Liver (tissue), 9 donors: ENCODE measurements around the gene NECTIN1. TPM values are rescaled to one million over a fixed set of nuclear protein-coding genes. Genes with fewer than 3 reads are reported as not detected.

Source experiments
- DNase-seq: peaks from one replicate; pipeline ENCODE4 v3.0.0-alpha.2; 2017; ENCODE audit warnings: low spot score
- H3K27ac ChIP-seq, 2 donors: one replicate each; pipeline ENCODE4 v1.7.0; 2013; ENCODE audit warnings: inconsistent platforms in 2 of 2, low read length in 2 of 2, control low read depth in 1 of 2, low read depth in 1 of 2, mild to moderate bottlenecking in 1 of 2
- H3K27me3 ChIP-seq, 4 donors: one replicate each; pipeline versions ENCODE4 v1.6.1 to v1.7.0; 2013; ENCODE audit warnings: low read length in 3 of 4, inconsistent platforms in 1 of 4, mild to moderate bottlenecking in 1 of 4, moderate library complexity in 1 of 4; ENCODE audit not compliant: control insufficient read depth in 4 of 4, insufficient read depth in 4 of 4
- H3K36me3 ChIP-seq, 4 donors: one replicate each; pipeline versions ENCODE4 v1.6.1 to v1.7.0; 2013; ENCODE audit warnings: low read length in 3 of 4, mild to moderate bottlenecking in 3 of 4, low read depth in 1 of 4, moderate library complexity in 1 of 4; ENCODE audit not compliant: control insufficient read depth in 4 of 4, insufficient read depth in 3 of 4
- H3K4me1 ChIP-seq, 4 donors: one replicate each; pipeline versions ENCODE4 v1.6.1 to v1.7.0; 2013; ENCODE audit warnings: low read length in 3 of 4, mild to moderate bottlenecking in 3 of 4, moderate library complexity in 1 of 4; ENCODE audit not compliant: control insufficient read depth in 4 of 4, insufficient read depth in 4 of 4
- H3K4me3 ChIP-seq, 3 donors: one replicate each; pipeline versions ENCODE4 v1.6.1 to v1.7.0; 2013; ENCODE audit warnings: low read length in 3 of 3, control low read depth in 1 of 3, low read depth in 1 of 3, mild to moderate bottlenecking in 1 of 3
- H3K9ac ChIP-seq, 2 donors: one replicate each; pipeline ENCODE4 v1.7.0; 2013; ENCODE audit warnings: low read length in 2 of 2, mild to moderate bottlenecking in 2 of 2, moderate library complexity in 2 of 2, control low read depth in 1 of 2, low read depth in 1 of 2
- H3K9me3 ChIP-seq, 4 donors: one replicate each; pipeline versions ENCODE4 v1.6.1 to v1.7.0; 2013; ENCODE audit warnings: low read length in 3 of 4; ENCODE audit not compliant: control insufficient read depth in 4 of 4
- EGR1 ChIP-seq, 2 donors: IDR thresholded peaks; 2 replicates each; pipeline ENCODE4 v1.6.1; 2016 to 2018; ENCODE audit warnings: antibody characterized with exemption in 2 of 2, low read depth in 2 of 2
- FOXA2 ChIP-seq: IDR thresholded peaks from 2 replicates; pipeline ENCODE4 v1.6.1; 2016; ENCODE audit warnings: antibody characterized with exemption
- GABPA ChIP-seq, 2 donors: IDR thresholded peaks in 1 of 2; conservative IDR thresholded peaks in 1 of 2; 2 replicates each; pipeline ENCODE4 v1.6.1; 2016; ENCODE audit warnings: antibody characterized with exemption in 2 of 2, mild to moderate bottlenecking in 1 of 2, moderate library complexity in 1 of 2
- HNF4A ChIP-seq, 2 donors: conservative IDR thresholded peaks; 2 replicates each; pipeline ENCODE4 v1.6.1; 2016; ENCODE audit warnings: antibody characterized with exemption in 2 of 2, mild to moderate bottlenecking in 2 of 2
- JUND ChIP-seq, 2 donors: IDR thresholded peaks; 2 replicates each; pipeline ENCODE4 v1.6.1; 2016; ENCODE audit warnings: antibody characterized with exemption in 2 of 2
- NR2F2 ChIP-seq: IDR thresholded peaks from 2 replicates; pipeline ENCODE4 v1.6.1; 2016; ENCODE audit warnings: antibody characterized with exemption
- RAD21 ChIP-seq, 2 donors: IDR thresholded peaks; 2 replicates each; pipeline ENCODE4 v1.6.1; 2016; ENCODE audit warnings: antibody characterized with exemption in 2 of 2, mild to moderate bottlenecking in 2 of 2
- REST ChIP-seq: IDR thresholded peaks from 2 replicates; pipeline ENCODE4 v1.6.1; 2016; ENCODE audit warnings: antibody characterized with exemption, mild to moderate bottlenecking
- RXRA ChIP-seq, 2 donors: IDR thresholded peaks; 2 replicates each; pipeline ENCODE4 v1.6.1; 2017 to 2018; ENCODE audit warnings: antibody characterized with exemption in 2 of 2, mild to moderate bottlenecking in 1 of 2
- SP1 ChIP-seq: IDR thresholded peaks from 2 replicates; pipeline ENCODE4 v1.6.1; 2018; ENCODE audit warnings: antibody characterized with exemption, mild to moderate bottlenecking
- TAF1 ChIP-seq: conservative IDR thresholded peaks from 2 replicates; pipeline ENCODE4 v1.6.1; 2016; ENCODE audit warnings: antibody characterized with exemption, mild to moderate bottlenecking
- YY1 ChIP-seq: IDR thresholded peaks from 2 replicates; pipeline ENCODE4 v1.6.1; 2016; ENCODE audit warnings: antibody characterized with exemption, mild to moderate bottlenecking
- ZBTB33 ChIP-seq: IDR thresholded peaks from 2 replicates; pipeline ENCODE4 v1.6.1; 2016; ENCODE audit warnings: antibody characterized with exemption
- WGBS: extraction: QIAGEN DNeasy Blood & Tissue Kit; methylation state at CpG from one replicate; pipeline ENCODE4 v1.1.7; 2013; 5-methylcytosine and 5-hydroxymethylcytosine counted together
- polyA plus RNA-seq, 2 donors: library from polyadenylated mRNA; stranded (reverse) in 1 of 2; unstranded in 1 of 2; fragments of 200-250 nt in 1 of 2; fragments of >200 nt in 1 of 2; fragmentation: Nextera tagmentation in 1 of 2; extraction: Ambion mirVana in 1 of 2; gene quantifications; one replicate each; pipeline versions ENCODE4 v1.2.1 to v1.2.3, GENCODE V29; 2013 to 2015
- total RNA-seq, 2 donors: library from RNA; depleted of rRNA; stranded (reverse); fragments of >200 nt; gene quantifications; one replicate each; pipeline ENCODE4 v1.2.3, GENCODE V29; 2014
- TF ChIP-seq, protein P1 (sequence below): IDR thresholded peaks from 2 replicates; pipeline ENCODE4 v1.6.1; 2016; ENCODE audit warnings: antibody characterized with exemption
- TF ChIP-seq, protein P2 (sequence below): IDR thresholded peaks from 2 replicates; pipeline ENCODE4 v1.6.1; 2016; ENCODE audit warnings: antibody characterized with exemption
- donor health status: healthy.
- donor health status: healthy.
- donor health status: healthy.
- donor health status: healthy.
- donor health status: healthy.

The NECTIN1 gene
- total and polyA plus RNA-seq, 4 donors = 0.69 to 7.7 (median 5.0) TPM

DNA sequence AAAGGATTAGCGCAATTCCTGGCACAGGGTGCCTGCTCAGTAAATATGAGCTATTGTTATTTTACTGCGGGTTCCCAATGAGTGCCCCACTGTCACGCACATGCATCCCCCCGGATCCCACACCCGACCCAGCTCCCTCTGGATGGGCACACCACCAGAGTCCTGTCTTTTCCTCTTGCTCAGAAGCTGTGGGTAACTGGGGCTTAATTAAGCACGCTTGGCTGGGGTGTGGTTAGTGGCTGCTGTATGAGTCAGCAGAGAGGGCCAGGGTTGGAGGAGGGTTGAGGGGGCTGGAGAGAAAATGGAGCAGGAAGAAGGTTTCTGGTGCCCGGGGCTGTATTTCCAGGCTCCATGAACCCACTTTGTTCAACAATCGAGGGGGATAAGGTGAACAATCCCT lies 30.3 kb upstream of the NECTIN1 start:
- TF ChIP-seq TAF1 (no peak), EGR1 (IDR thresholded peaks at IDR 0.05; ENCODE audit: low read depth in 2 of 2) (no peak), FOXA2 (no peak), GABPA (IDR thresholded peaks at IDR 0.05 in 1 of 2, conservative IDR thresholded peaks at IDR 0.05 in 1 of 2) (no peak), RXRA (IDR thresholded peaks at IDR 0.05) (no peak), RAD21 (IDR thresholded peaks at IDR 0.05) (no peak), SP1 (no peak), ZBTB33 (no peak)
- Histone ChIP-seq H3K9ac (no peak overlapping the region), H3K4me3 (no peak overlapping the region), H3K36me3 (no peaks in the 10 kb centered on the region), H3K4me1 (peaks cover 5 to 28% (median 20%) of the 10 kb centered on the region in 4 donors), H3K27me3 (no peaks in the 10 kb centered on the region), H3K27ac (no peak overlapping the region), H3K9me3 (no peaks in the 10 kb centered on the region)
- DNase-seq = no peak
- WGBS = 64% methylated on average over 8 of the region's 8 CpGs

GRCh38 chr11:119758291-119758690 lies 29.3 kb upstream of the NECTIN1 start:
- Histone ChIP-seq H3K4me1 (peaks cover 5 to 24% (median 19%) of the 10 kb centered on the region in 4 donors), H3K27me3 (no peaks in the 10 kb centered on the region), H3K9ac (no peak overlapping the region), H3K27ac (no peak overlapping the region), H3K4me3 (no peak overlapping the region), H3K36me3 (no peaks in the 10 kb centered on the region), H3K9me3 (no peaks in the 10 kb centered on the region)
- 73% methylated on average over 2 of the region's 2 CpGs for WGBS
- no peak for DNase-seq
- TF ChIP-seq FOXA2 (no peak), RXRA (IDR thresholded peaks at IDR 0.05) (no peak)

- WGBS = 91% methylated on average over 5 of the region's 5 CpGs
- peaks cover 5 to 29% (median 23%) of the 10 kb centered on the region in 4 donors for H3K4me1 ChIP-seq
- H3K27me3 ChIP-seq = no peaks in the 10 kb centered on the region
- no peak overlapping the region for H3K27ac ChIP-seq
- TF ChIP-seq GABPA (IDR thresholded peaks at IDR 0.05 in 1 of 2, conservative IDR thresholded peaks at IDR 0.05 in 1 of 2) = no peak
- TF ChIP-seq, protein P1, sequence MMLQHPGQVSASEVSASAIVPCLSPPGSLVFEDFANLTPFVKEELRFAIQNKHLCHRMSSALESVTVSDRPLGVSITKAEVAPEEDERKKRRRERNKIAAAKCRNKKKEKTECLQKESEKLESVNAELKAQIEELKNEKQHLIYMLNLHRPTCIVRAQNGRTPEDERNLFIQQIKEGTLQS = no peak
- no peak for TF ChIP-seq REST
- no peak for TF ChIP-seq NR2F2
- TF ChIP-seq, protein P2, sequence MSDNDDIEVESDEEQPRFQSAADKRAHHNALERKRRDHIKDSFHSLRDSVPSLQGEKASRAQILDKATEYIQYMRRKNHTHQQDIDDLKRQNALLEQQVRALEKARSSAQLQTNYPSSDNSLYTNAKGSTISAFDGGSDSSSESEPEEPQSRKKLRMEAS = no peak
- TF ChIP-seq FOXA2 = no peak
- TF ChIP-seq HNF4A (conservative IDR thresholded peaks at IDR 0.05) = no peak
- no peak for TF ChIP-seq RAD21 (IDR thresholded peaks at IDR 0.05)
- no peak for TF ChIP-seq EGR1 (IDR thresholded peaks at IDR 0.05; ENCODE audit: low read depth in 2 of 2)
- no peak for TF ChIP-seq RXRA (IDR thresholded peaks at IDR 0.05)
- no peak for TF ChIP-seq JUND (IDR thresholded peaks at IDR 0.05)
- no peak for TF ChIP-seq YY1
- H3K4me3 ChIP-seq = no peak overlapping the region
- no peak overlapping the region for H3K9ac ChIP-seq
- H3K36me3 ChIP-seq = no peaks in the 10 kb centered on the region
- DNase-seq = no peak
- H3K9me3 ChIP-seq = no peaks in the 10 kb centered on the region
These were observed 28.4 kb upstream of the NECTIN1 start for GRCh38 chr11:119757378-119757777.
